ENCODE data around the gene TUBGCP6.

DNA sequence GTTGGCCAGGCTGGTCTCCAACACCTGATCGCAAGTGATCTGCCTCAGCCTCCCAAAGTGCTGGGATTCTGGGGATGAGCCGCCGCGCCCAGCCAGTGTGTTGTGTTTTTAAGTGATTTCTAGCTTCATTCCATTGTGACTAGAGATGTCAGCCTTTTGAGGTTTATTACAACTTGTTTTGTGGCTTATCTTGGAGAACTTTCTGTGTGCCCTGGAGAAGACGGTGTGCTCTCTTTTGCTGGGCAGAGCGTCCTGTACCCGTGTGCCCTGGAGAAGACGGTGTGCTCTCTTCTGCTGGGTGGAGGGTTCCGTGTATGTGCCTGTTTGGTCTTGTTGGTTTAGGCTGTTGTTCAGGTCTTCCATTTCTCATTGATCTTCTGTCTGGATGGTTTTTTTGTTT, 31.6 kb downstream of the TUBGCP6 start:
- TF ChIP-seq, protein P1, sequence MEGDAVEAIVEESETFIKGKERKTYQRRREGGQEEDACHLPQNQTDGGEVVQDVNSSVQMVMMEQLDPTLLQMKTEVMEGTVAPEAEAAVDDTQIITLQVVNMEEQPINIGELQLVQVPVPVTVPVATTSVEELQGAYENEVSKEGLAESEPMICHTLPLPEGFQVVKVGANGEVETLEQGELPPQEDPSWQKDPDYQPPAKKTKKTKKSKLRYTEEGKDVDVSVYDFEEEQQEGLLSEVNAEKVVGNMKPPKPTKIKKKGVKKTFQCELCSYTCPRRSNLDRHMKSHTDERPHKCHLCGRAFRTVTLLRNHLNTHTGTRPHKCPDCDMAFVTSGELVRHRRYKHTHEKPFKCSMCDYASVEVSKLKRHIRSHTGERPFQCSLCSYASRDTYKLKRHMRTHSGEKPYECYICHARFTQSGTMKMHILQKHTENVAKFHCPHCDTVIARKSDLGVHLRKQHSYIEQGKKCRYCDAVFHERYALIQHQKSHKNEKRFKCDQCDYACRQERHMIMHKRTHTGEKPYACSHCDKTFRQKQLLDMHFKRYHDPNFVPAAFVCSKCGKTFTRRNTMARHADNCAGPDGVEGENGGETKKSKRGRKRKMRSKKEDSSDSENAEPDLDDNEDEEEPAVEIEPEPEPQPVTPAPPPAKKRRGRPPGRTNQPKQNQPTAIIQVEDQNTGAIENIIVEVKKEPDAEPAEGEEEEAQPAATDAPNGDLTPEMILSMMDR (IDR thresholded peaks at IDR 0.05) = no peak
- no peak for TF ChIP-seq POLR2A (IDR thresholded peaks at IDR 0.05)

Measured in esophagus squamous epithelium (tissue), 4 donors.